HG03139 (cell line): ENCODE measurements around the gene SLC10A7.

ENCODE experiments used
- ATAC-seq: cut with Tn5 transposase; IDR thresholded peaks from one replicate; pipeline ENCODE4 v1.9.1; 2021; ENCODE audit not compliant: unreplicated experiment

Gene SLC10A7

GRCh38 chr4:146315184-146315583 is 206.6 kb downstream of the SLC10A7 start:
- ATAC-seq = no peak

- no peak for ATAC-seq
Observed at GRCh38 chr4:146311238-146311970, 210.3 kb downstream of the SLC10A7 start.

GRCh38 chr4:146310319-146311021 is 211.3 kb downstream of the SLC10A7 start:
- peak; percentile 72 for ATAC-seq

- no peak for ATAC-seq
Observed at GRCh38 chr4:146308951-146309350, 212.8 kb downstream of the SLC10A7 start.

GRCh38 chr4:146302822-146303221 is 218.9 kb downstream of the SLC10A7 start:
- ATAC-seq = no peak

GRCh38 chr4:146299607-146300006 is 222.1 kb downstream of the SLC10A7 start:
- no peak for ATAC-seq

- no peak for ATAC-seq
Observed at GRCh38 chr4:146294776-146295175, 227.0 kb downstream of the SLC10A7 start.

- ATAC-seq = no peak
Observed at GRCh38 chr4:146292508-146292907, 229.2 kb downstream of the SLC10A7 start.

- no peak for ATAC-seq
Observed at GRCh38 chr4:146291313-146291712, 230.4 kb downstream of the SLC10A7 start.

GRCh38 chr4:146288193-146288592 is 233.5 kb downstream of the SLC10A7 start:
- ATAC-seq = no peak

- ATAC-seq = no peak
Observed at GRCh38 chr4:146285037-146285436, 236.7 kb downstream of the SLC10A7 start.

GRCh38 chr4:146283758-146284651 is 237.7 kb downstream of the SLC10A7 start:
- no peak for ATAC-seq

- ATAC-seq = no peak
Observed at GRCh38 chr4:146282657-146283056, 239.1 kb downstream of the SLC10A7 start.

- ATAC-seq = no peak
Observed at GRCh38 chr4:146278986-146279385, 242.8 kb downstream of the SLC10A7 start.

GRCh38 chr4:146275370-146275769 is 246.4 kb downstream of the SLC10A7 start:
- no peak for ATAC-seq

GRCh38 chr4:146274774-146275173 is 247.0 kb downstream of the SLC10A7 start:
- ATAC-seq = no peak

GRCh38 chr4:146273204-146273901 is 248.4 kb downstream of the SLC10A7 start:
- ATAC-seq = peak; percentile 42

- ATAC-seq = no peak
Observed at GRCh38 chr4:146271466-146271865, 250.3 kb downstream of the SLC10A7 start.

- ATAC-seq = peak; percentile 62
Observed at GRCh38 chr4:146269228-146269653, 252.5 kb downstream of the SLC10A7 start.

- no peak for ATAC-seq
Observed at GRCh38 chr4:146267826-146268225, 253.9 kb downstream of the SLC10A7 start.
